ENCODE results near the gene KIR3DL1. TPM values are rescaled to one million over a fixed set of nuclear protein-coding genes. Genes with fewer than 3 reads are reported as not detected.
"Not testable (repeated sequence)": the region's sequence is repeated elsewhere in the genome, so short reads cannot be mapped to it uniquely, and the experiment has no call there.

KIR3DL1 gene
- total RNA-seq: not detected in 2 replicates
- long read RNA-seq: 0 reads

GRCh38 chr19:54816251-54816650 is at the start of gene KIR3DL1:
Gene KIR3DL1 (plus strand): TSS chr19:54816468.
- H3K36me3 Mint-ChIP-seq (ENCODE audit: unreplicated experiment); H3K4me1 Mint-ChIP-seq (ENCODE audit: unreplicated experiment); H3K27ac Mint-ChIP-seq (ENCODE audit: unreplicated experiment); H3K4me3 Mint-ChIP-seq (ENCODE audit: unreplicated experiment); H3K27me3 Mint-ChIP-seq (ENCODE audit: unreplicated experiment): not testable (repeated sequence)
- DNase-seq (ENCODE audit: extremely low spot score, unreplicated experiment): peak; percentile 11
- H3K9me3 Mint-ChIP-seq (ENCODE audit: unreplicated experiment): peaks cover 56% of the 10 kb centered on the region

GRCh38 chr19:54769646-54770045 is 46.6 kb upstream of the KIR3DL1 start, which contains the start of gene KIR2DL1:
Gene KIR2DL1 (plus strand): TSS chr19:54769793. CDS start chr19:54769851, 58 bp downstream.
- H3K4me3 Mint-ChIP-seq (ENCODE audit: unreplicated experiment); H3K27ac Mint-ChIP-seq (ENCODE audit: unreplicated experiment); H3K27me3 Mint-ChIP-seq (ENCODE audit: unreplicated experiment); H3K36me3 Mint-ChIP-seq (ENCODE audit: unreplicated experiment); DNase-seq (ENCODE audit: extremely low spot score, unreplicated experiment); H3K4me1 Mint-ChIP-seq (ENCODE audit: unreplicated experiment): not testable (repeated sequence)
- H3K9me3 Mint-ChIP-seq (ENCODE audit: unreplicated experiment): peaks cover 64% of the 10 kb centered on the region

DNA sequence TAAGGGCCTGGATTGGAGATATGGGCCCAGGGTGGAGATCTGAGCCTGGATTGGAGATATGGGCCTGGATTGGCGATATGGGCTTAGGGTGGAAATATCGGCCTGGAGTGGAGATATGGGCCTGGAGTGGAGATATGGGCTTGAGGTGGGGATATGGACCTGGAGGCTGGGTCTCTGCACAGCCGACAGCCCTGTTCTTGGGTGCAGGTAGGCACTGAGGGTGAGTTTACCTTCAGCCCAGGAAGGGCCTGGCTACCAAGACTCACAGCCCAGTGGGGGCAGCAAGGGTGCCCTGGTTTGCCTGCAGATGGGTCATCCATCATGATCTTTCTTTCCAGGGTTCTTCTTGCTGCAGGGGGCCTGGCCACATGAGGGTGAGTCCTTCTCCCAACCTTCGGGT is 45.8 kb upstream of the KIR3DL1 start:
- H3K4me1 Mint-ChIP-seq (ENCODE audit: unreplicated experiment); H3K27ac Mint-ChIP-seq (ENCODE audit: unreplicated experiment); H3K4me3 Mint-ChIP-seq (ENCODE audit: unreplicated experiment); H3K36me3 Mint-ChIP-seq (ENCODE audit: unreplicated experiment); H3K27me3 Mint-ChIP-seq (ENCODE audit: unreplicated experiment); DNase-seq (ENCODE audit: extremely low spot score, unreplicated experiment): not testable (repeated sequence)
- peaks cover 63% of the 10 kb centered on the region for H3K9me3 Mint-ChIP-seq (ENCODE audit: unreplicated experiment)

DNA sequence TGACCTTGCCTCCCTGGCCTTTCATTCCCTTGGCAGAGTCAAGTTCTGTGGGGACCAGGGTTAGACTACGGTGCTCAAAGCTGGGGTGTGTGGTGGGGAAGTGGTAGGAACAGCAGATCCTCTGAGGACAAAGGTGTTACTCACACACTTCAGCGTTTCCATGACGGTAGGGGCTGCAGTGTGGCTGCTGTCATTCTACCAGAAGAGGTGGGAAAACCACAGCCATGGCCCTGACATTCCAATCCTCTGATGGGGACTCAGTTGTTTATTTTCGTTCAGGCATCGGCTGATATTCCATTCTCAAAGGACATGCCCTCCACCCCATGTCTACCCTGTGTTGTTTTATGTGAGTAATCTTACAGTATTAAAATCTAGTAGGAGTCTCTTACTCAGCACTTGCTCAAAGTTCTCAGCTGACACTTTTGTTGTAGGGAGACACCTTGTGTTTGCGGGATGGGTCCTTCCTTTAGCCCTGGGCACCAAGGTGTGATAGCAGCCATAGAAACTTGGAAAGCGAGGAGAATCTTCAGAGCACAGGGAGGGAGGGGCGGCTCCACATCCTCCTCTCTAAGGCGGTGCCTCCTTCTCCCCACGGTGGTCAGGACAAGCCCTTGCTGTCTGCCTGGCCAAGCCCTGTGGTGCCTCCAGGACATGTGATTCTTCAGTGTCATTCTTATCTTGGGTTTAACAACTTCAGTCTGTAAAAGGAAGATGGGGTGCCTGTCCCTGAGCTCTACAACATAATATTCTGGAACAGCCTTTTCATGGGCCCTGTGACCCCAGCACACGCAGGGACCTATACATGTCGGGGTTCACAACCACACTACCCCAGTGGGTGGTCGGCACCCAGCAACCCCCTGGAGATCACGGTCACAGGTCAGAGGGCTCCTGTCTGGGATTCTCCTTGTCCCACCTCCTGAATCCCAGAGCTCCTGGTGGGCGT is 45.0 kb upstream of the KIR3DL1 start:
- not testable (repeated sequence) for H3K36me3 Mint-ChIP-seq (ENCODE audit: unreplicated experiment); H3K4me3 Mint-ChIP-seq (ENCODE audit: unreplicated experiment); H3K27ac Mint-ChIP-seq (ENCODE audit: unreplicated experiment); H3K4me1 Mint-ChIP-seq (ENCODE audit: unreplicated experiment); H3K27me3 Mint-ChIP-seq (ENCODE audit: unreplicated experiment)
- peak; percentile 80 for DNase-seq (ENCODE audit: extremely low spot score, unreplicated experiment)
- H3K9me3 Mint-ChIP-seq (ENCODE audit: unreplicated experiment): peaks cover 63% of the 10 kb centered on the region

DNA sequence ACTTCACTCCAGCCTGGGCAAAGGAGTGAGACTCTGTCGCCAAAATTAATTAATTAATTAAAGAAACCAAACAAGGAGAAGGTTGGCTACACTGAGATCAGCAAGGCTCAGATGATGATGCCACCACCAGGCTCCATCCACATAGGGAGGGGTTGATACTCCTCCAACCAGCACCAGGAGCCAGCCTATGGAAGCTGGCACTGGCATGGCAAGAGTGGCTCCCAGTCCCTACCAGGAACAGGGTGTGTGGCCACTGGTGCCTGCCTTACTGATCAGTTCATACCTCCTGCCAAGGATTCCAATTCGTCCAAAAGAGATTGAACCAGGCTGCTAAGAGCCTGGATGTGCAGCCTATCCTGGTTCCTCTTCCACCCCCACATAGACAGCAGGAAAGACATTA is 43.6 kb upstream of the KIR3DL1 start:
- H3K27ac Mint-ChIP-seq (ENCODE audit: unreplicated experiment); H3K27me3 Mint-ChIP-seq (ENCODE audit: unreplicated experiment); H3K36me3 Mint-ChIP-seq (ENCODE audit: unreplicated experiment); H3K4me3 Mint-ChIP-seq (ENCODE audit: unreplicated experiment); H3K4me1 Mint-ChIP-seq (ENCODE audit: unreplicated experiment): not testable (repeated sequence)
- peaks cover 54% of the 10 kb centered on the region for H3K9me3 Mint-ChIP-seq (ENCODE audit: unreplicated experiment)
- peak; percentile 79 for DNase-seq (ENCODE audit: extremely low spot score, unreplicated experiment)

DNA sequence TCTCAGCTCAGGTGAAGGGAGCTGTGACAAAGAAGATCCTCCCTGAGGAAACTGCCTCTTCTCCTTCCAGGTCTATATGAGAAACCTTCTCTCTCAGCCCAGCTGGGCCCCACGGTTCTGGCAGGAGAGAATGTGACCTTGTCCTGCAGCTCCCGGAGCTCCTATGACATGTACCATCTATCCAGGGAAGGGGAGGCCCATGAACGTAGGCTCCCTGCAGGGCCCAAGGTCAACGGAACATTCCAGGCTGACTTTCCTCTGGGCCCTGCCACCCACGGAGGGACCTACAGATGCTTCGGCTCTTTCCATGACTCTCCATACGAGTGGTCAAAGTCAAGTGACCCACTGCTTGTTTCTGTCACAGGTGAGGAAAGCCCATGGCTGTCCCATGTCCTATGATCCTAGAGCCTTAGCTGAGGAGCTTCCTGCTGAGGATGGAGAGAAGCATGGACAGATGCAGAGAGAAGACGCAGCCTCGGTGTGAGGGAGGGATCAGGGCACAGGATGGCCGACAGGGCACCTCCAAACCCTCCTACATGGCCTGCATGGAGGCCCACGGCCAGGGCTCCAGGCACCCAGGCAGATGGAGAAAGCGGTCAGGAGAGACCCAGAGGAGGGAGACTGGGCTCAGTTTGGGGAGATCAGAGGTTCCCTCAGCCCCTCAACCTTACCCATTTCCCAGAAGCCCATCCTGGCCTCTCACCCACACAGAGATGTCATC is 41.0 kb upstream of the KIR3DL1 start:
- H3K36me3 Mint-ChIP-seq (ENCODE audit: unreplicated experiment); H3K27ac Mint-ChIP-seq (ENCODE audit: unreplicated experiment); H3K4me1 Mint-ChIP-seq (ENCODE audit: unreplicated experiment); H3K4me3 Mint-ChIP-seq (ENCODE audit: unreplicated experiment); H3K27me3 Mint-ChIP-seq (ENCODE audit: unreplicated experiment): not testable (repeated sequence)
- peak; percentile 86 for DNase-seq (ENCODE audit: extremely low spot score, unreplicated experiment)
- peaks cover 37% of the 10 kb centered on the region for H3K9me3 Mint-ChIP-seq (ENCODE audit: unreplicated experiment)

DNA sequence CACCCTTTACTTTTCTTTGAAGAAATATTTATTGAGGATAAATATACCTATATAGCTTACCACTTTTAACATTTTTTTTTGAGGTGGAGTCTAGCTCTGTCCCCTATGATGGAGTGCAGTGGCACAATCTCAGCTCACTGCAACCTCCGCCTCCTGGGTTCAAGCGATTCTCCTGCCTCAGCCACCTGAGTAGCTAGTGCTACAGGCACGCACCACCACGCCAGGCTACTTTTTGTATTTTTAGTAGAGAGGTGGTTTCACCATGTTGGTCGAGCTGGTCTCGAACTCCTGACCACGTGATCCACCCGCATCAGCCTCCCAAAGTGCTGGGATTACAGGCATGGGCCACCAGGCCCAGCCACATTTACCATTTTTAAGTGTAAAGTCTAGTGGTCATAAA is 40.4 kb upstream of the KIR3DL1 start:
- not testable (repeated sequence) for H3K4me1 Mint-ChIP-seq (ENCODE audit: unreplicated experiment); H3K27me3 Mint-ChIP-seq (ENCODE audit: unreplicated experiment); H3K36me3 Mint-ChIP-seq (ENCODE audit: unreplicated experiment); H3K27ac Mint-ChIP-seq (ENCODE audit: unreplicated experiment); H3K4me3 Mint-ChIP-seq (ENCODE audit: unreplicated experiment)
- H3K9me3 Mint-ChIP-seq (ENCODE audit: unreplicated experiment): peaks cover 34% of the 10 kb centered on the region
- DNase-seq (ENCODE audit: extremely low spot score, unreplicated experiment): peak; percentile 78

DNA sequence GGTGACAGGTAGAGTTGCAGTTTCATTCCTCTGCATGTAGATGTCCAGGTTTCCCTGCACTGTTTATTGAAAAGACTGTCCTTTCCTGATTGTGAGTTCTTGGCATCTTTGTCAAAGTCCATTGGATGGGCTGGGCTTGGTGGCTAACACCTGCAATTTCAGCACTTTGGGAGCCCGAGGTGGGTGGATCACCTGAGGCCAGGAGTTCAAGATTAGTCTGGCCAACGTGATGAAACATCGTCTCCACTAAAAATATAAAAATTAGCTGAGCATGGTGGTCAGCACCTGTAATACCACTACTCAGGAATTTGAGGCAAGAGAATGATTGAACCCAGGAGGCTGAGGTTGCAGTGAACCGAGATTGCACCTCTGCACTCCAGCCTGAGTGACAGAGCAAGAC is 38.4 kb upstream of the KIR3DL1 start:
- H3K4me3 Mint-ChIP-seq (ENCODE audit: unreplicated experiment); H3K36me3 Mint-ChIP-seq (ENCODE audit: unreplicated experiment); H3K27me3 Mint-ChIP-seq (ENCODE audit: unreplicated experiment); H3K27ac Mint-ChIP-seq (ENCODE audit: unreplicated experiment); H3K4me1 Mint-ChIP-seq (ENCODE audit: unreplicated experiment): not testable (repeated sequence)
- peak; percentile 69 for DNase-seq (ENCODE audit: extremely low spot score, unreplicated experiment)
- peaks cover 30% of the 10 kb centered on the region for H3K9me3 Mint-ChIP-seq (ENCODE audit: unreplicated experiment)

GRCh38 chr19:54778896-54779295 is 37.4 kb upstream of the KIR3DL1 start:
- H3K4me1 Mint-ChIP-seq (ENCODE audit: unreplicated experiment); H3K36me3 Mint-ChIP-seq (ENCODE audit: unreplicated experiment); H3K27me3 Mint-ChIP-seq (ENCODE audit: unreplicated experiment); H3K4me3 Mint-ChIP-seq (ENCODE audit: unreplicated experiment); H3K27ac Mint-ChIP-seq (ENCODE audit: unreplicated experiment): not testable (repeated sequence)
- peaks cover 30% of the 10 kb centered on the region for H3K9me3 Mint-ChIP-seq (ENCODE audit: unreplicated experiment)
- peak; percentile 63 for DNase-seq (ENCODE audit: extremely low spot score, unreplicated experiment)

GRCh38 chr19:54782916-54783315 is 33.4 kb upstream of the KIR3DL1 start:
- peaks cover 40% of the 10 kb centered on the region for H3K9me3 Mint-ChIP-seq (ENCODE audit: unreplicated experiment)
- H3K4me3 Mint-ChIP-seq (ENCODE audit: unreplicated experiment); H3K27ac Mint-ChIP-seq (ENCODE audit: unreplicated experiment); H3K4me1 Mint-ChIP-seq (ENCODE audit: unreplicated experiment); H3K36me3 Mint-ChIP-seq (ENCODE audit: unreplicated experiment); H3K27me3 Mint-ChIP-seq (ENCODE audit: unreplicated experiment): not testable (repeated sequence)
- DNase-seq (ENCODE audit: extremely low spot score, unreplicated experiment): peak; percentile 25

DNA sequence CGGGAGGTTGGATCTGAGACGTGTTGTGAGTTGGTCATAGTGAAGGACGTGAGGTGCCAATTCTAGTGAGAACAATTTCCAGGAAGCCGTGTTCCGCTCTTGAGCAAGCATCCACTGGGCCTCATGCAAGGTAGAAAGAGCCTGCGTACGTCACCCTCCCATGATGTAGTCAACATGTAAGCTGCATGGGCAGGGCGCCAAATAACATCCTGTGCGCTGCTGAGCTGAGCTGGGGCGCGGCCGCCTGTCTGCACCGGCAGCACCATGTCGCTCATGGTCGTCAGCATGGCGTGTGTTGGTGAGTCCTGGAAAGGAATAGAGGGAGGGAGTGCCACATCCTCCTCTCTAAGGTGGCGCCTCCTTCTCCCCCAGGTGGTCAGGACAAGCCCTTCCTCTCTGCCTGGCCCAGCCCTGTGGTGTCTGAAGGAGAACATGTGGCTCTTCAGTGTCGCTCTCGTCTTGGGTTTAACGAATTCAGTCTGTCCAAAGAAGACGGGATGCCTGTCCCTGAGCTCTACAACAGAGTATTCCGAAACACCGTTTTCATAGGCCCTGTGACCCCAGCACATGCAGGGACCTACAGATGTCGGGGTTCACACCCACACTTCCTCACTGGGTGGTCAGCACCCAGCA is 30.1 kb upstream of the KIR3DL1 start:
- not testable (repeated sequence) for H3K27me3 Mint-ChIP-seq (ENCODE audit: unreplicated experiment); H3K27ac Mint-ChIP-seq (ENCODE audit: unreplicated experiment); H3K4me3 Mint-ChIP-seq (ENCODE audit: unreplicated experiment); H3K4me1 Mint-ChIP-seq (ENCODE audit: unreplicated experiment); H3K36me3 Mint-ChIP-seq (ENCODE audit: unreplicated experiment)
- DNase-seq (ENCODE audit: extremely low spot score, unreplicated experiment): peak; percentile 72
- H3K9me3 Mint-ChIP-seq (ENCODE audit: unreplicated experiment): peaks cover 53% of the 10 kb centered on the region

- not testable (repeated sequence) for H3K27ac Mint-ChIP-seq (ENCODE audit: unreplicated experiment); H3K4me1 Mint-ChIP-seq (ENCODE audit: unreplicated experiment)
- peaks cover 60% of the 10 kb centered on the region for H3K9me3 Mint-ChIP-seq (ENCODE audit: unreplicated experiment)
Measured at GRCh38 chr19:54788154-54788553, 28.1 kb upstream of the KIR3DL1 start.

More at GRCh38 chr19:54788154-54788553, 28.1 kb upstream of the KIR3DL1 start:
- not testable (repeated sequence) for H3K4me3 Mint-ChIP-seq (ENCODE audit: unreplicated experiment); H3K36me3 Mint-ChIP-seq (ENCODE audit: unreplicated experiment); H3K27me3 Mint-ChIP-seq (ENCODE audit: unreplicated experiment)
- DNase-seq (ENCODE audit: extremely low spot score, unreplicated experiment): peak; percentile 70

All from osteocyte (in vitro differentiated cells).